ENCODE results near the gene UGGT2. TPM values are rescaled to one million over a fixed set of nuclear protein-coding genes. Genes with fewer than 3 reads are reported as not detected.

Gene UGGT2
- total RNA-seq, 4 donors from 2014 or later: 20.5 to 48.6 (median 30.6) TPM

DNA sequence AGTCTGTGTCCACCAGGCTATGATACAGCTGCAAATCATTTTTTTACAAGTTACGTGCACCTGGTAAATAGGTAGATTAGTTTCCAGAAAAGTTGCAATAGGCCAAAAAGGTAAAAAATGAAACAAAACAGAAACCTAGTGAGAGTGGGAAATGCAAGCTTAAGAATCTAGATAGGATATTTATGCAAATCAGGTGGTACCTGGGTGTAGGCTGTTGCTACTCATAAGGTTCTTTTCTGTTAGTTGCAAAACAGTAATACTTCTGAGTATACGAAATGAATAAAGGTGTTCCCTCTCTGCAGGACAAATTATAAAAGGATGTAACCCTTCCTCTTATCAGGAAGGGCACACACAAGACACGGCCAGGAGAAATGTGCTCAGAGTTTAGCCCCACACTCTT lies 97.9 kb downstream of the UGGT2 start:
- H3K4me1 ChIP-seq: peaks cover 0 to 5% (median 0%) of the 10 kb centered on the region in 4 donors
- H3K36me3 ChIP-seq: peaks cover 0 to 12% (median 0%) of the 10 kb centered on the region in 4 donors
- peaks cover 0 to 2% (median under 1%) of the 10 kb centered on the region in 4 donors for H3K9me3 ChIP-seq
- no peak for DNase-seq (ENCODE audit: extremely low spot score)
- intact Hi-C loops (cut with DNase I): no loop called here
- H3K27ac ChIP-seq (replicated peaks in 1 of 4): no peak overlapping the region
- no peak for TF ChIP-seq POLR2AphosphoS5 (IDR thresholded peaks at IDR 0.05)
- TF ChIP-seq POLR2A (IDR thresholded peaks at IDR 0.05; ENCODE audit: low read depth): no peak
- TF ChIP-seq EP300 (IDR thresholded peaks at IDR 0.05): no peak
- TF ChIP-seq CTCF (IDR thresholded peaks at IDR 0.05): no peak
- WGBS: 90% methylated on average over 3 of the region's 3 CpGs
- no peak overlapping the region for H3K4me3 ChIP-seq
- no peaks in the 10 kb centered on the region for H3K27me3 ChIP-seq

DNA sequence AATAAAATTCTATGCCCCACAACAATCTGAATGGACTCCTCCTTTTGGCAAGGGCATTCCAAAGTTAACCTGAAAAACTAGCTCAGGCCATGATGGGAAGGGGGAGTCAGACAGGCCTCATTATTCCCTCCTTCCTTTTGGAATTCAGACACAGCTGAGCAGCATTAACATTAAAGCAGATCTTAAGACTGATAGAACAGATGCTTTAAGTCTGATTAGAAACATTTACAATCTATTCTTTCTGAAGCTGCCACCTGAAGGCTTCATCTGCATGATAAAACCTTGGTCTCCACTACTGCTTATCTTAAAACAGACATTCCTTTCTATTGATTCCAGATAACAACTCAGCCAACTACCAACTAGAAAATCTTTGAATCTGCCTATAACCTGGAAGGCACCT lies 98.9 kb downstream of the UGGT2 start:
- Histone ChIP-seq H3K27me3 (no peaks in the 10 kb centered on the region), H3K36me3 (peaks cover 0 to 9% (median 0%) of the 10 kb centered on the region in 4 donors), H3K4me1 (peaks cover 0 to 5% (median 0%) of the 10 kb centered on the region in 4 donors), H3K9me3 (no peaks in the 10 kb centered on the region), H3K4me3 (no peak overlapping the region), H3K27ac (replicated peaks in 1 of 4) (no peak overlapping the region)
- no peak for DNase-seq (ENCODE audit: extremely low spot score)
- intact Hi-C loops (cut with DNase I): no loop called here
- TF ChIP-seq CTCF (IDR thresholded peaks at IDR 0.05): no peak
- TF ChIP-seq POLR2A (IDR thresholded peaks at IDR 0.05; ENCODE audit: low read depth): no peak
- TF ChIP-seq EP300 (IDR thresholded peaks at IDR 0.05): no peak
- no peak for TF ChIP-seq POLR2AphosphoS5 (IDR thresholded peaks at IDR 0.05)

- Histone ChIP-seq H3K27me3 (no peaks in the 10 kb centered on the region), H3K27ac (replicated peaks in 1 of 4) (no peak overlapping the region), H3K4me3 (no peak overlapping the region), H3K4me1 (peaks cover 0 to 5% (median 0%) of the 10 kb centered on the region in 4 donors), H3K9me3 (no peaks in the 10 kb centered on the region), H3K36me3 (peaks cover 0 to 18% (median 7%) of the 10 kb centered on the region in 4 donors)
- 90% methylated on average over 1 of the region's 1 CpG for WGBS
- TF ChIP-seq EP300 (IDR thresholded peaks at IDR 0.05) (no peak), POLR2A (IDR thresholded peaks at IDR 0.05; ENCODE audit: low read depth) (no peak), POLR2AphosphoS5 (IDR thresholded peaks at IDR 0.05) (no peak), CTCF (IDR thresholded peaks at IDR 0.05) (no peak)
- no peak for DNase-seq (ENCODE audit: extremely low spot score)
- intact Hi-C loops (cut with DNase I): no loop called here
These were observed 103.1 kb downstream of the UGGT2 start for GRCh38 chr13:95950103-95950502.

GRCh38 chr13:95948656-95949055 lies 104.5 kb downstream of the UGGT2 start:
- TF ChIP-seq POLR2A (IDR thresholded peaks at IDR 0.05; ENCODE audit: low read depth) (no peak), POLR2AphosphoS5 (IDR thresholded peaks at IDR 0.05) (no peak), EP300 (IDR thresholded peaks at IDR 0.05) (no peak), CTCF (IDR thresholded peaks at IDR 0.05) (no peak)
- H3K36me3 ChIP-seq: peaks cover 0 to 18% (median 7%) of the 10 kb centered on the region in 4 donors
- WGBS: 74% methylated on average over 2 of the region's 2 CpGs
- H3K27ac ChIP-seq (replicated peaks in 1 of 4): no peak overlapping the region
- peaks cover 0 to under 1% (median 0%) of the 10 kb centered on the region in 4 donors for H3K4me1 ChIP-seq
- H3K9me3 ChIP-seq: no peaks in the 10 kb centered on the region
- H3K27me3 ChIP-seq: no peaks in the 10 kb centered on the region
- H3K4me3 ChIP-seq: no peak overlapping the region
- intact Hi-C loops (cut with DNase I): no loop called here
- no peak for DNase-seq (ENCODE audit: extremely low spot score)

DNA sequence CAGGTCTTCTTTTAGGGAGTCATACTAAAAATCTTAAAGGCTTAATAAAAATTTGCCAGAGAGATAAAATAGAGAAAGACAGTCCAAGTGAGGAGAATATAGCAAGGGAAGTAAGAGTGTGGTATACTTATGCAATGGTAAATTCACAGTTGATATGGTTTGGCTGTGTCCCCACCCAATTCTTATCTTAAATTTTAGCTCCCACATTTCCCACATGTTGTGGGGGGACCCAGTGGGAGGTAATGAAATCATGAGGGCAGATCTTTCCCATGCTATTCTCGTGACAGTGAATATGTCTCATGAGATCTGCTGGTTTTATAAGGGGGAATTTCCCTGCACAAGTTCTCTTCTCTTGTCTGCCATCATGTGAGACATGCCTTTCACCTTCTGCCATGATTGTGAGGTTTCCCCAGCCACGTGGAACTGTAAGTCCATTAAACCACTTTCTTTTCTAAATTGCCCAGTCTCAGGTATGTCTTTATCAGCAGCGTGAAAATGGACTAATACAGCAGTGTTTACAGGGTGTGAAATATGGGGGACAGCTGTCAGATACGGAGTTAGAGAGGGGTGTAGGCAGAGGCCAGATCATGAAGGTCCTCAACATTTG lies 115.4 kb downstream of the UGGT2 start:
- Histone ChIP-seq H3K4me3 (no peak overlapping the region), H3K36me3 (peaks cover 24 to 58% (median 50%) of the 10 kb centered on the region in 4 donors), H3K4me1 (no peaks in the 10 kb centered on the region), H3K27ac (replicated peaks in 1 of 4) (no peak overlapping the region), H3K9me3 (peaks cover 0 to 10% (median 0%) of the 10 kb centered on the region in 4 donors), H3K27me3 (no peaks in the 10 kb centered on the region)
- no peak for DNase-seq (ENCODE audit: extremely low spot score)
- intact Hi-C loops (cut with DNase I): no loop called here
- 92% methylated on average over 4 of the region's 4 CpGs for WGBS
- TF ChIP-seq EP300 (IDR thresholded peaks at IDR 0.05) (no peak), POLR2AphosphoS5 (IDR thresholded peaks at IDR 0.05) (no peak), CTCF (IDR thresholded peaks at IDR 0.05) (no peak), POLR2A (IDR thresholded peaks at IDR 0.05; ENCODE audit: low read depth) (no peak)

Data from esophagus muscularis mucosa (tissue), 4 donors.